CD8-positive, alpha-beta memory T cell (primary cell): Measurements from ENCODE around the gene SPOCK1. TPM values are rescaled to one million over a fixed set of nuclear protein-coding genes. Genes with fewer than 3 reads are reported as not detected.

Experiments
- CTCF ChIA-PET: fragments of 350-600 bp; sonication (Branson Sonifier 250); formaldehyde crosslinking; loops from one replicate; lab custom pipeline; 2021; ENCODE audit warnings: antibody characterized with exemption; lab: Charles Lee
- POLR2A ChIA-PET: fragments of 350-600 bp; sonication (Branson Sonifier 250); formaldehyde crosslinking; loops from one replicate; lab custom pipeline; 2021; ENCODE audit warnings: antibody characterized with exemption; lab: Charles Lee
- DNase-seq, 5 donors: peaks; one replicate each; pipeline versions ENCODE4 v3.0.0 to v3.0.0-alpha.2; 2020 to 2022; ENCODE audit warnings: mixed read lengths in 1 of 5
- H3K27ac ChIP-seq: one replicate; pipeline ENCODE4 v1.7.0; 2013; ENCODE audit warnings: low read depth, mild to moderate bottlenecking, low read length, moderate library complexity
- H3K27me3 ChIP-seq: 2 replicates; pipeline ENCODE4 v1.7.0; 2013; ENCODE audit warnings: low read length, mild to moderate bottlenecking; ENCODE audit not compliant: insufficient read depth, poor library complexity, severe bottlenecking
- H3K36me3 ChIP-seq: 2 replicates; pipeline ENCODE4 v1.7.0; 2013; ENCODE audit warnings: mild to moderate bottlenecking, low read length, moderate library complexity; ENCODE audit not compliant: insufficient read depth
- H3K4me1 ChIP-seq: 2 replicates; pipeline ENCODE4 v1.7.0; 2013; ENCODE audit warnings: mild to moderate bottlenecking, low read length, moderate library complexity; ENCODE audit not compliant: insufficient read depth
- H3K4me3 ChIP-seq: 2 replicates; pipeline ENCODE4 v1.7.0; 2013; ENCODE audit warnings: mild to moderate bottlenecking, low read length
- H3K9me3 ChIP-seq: 2 replicates; pipeline ENCODE4 v1.7.0; 2013; ENCODE audit warnings: mild to moderate bottlenecking, low read length
- H3K27ac Mint-ChIP-seq, 8 donors: one replicate each; pipeline ENCODE4 v1.8.0; 2020 to 2021; ENCODE audit warnings: mixed read lengths in 8 of 8, mild to moderate bottlenecking in 6 of 8, inconsistent platforms in 3 of 8, moderate library complexity in 3 of 8
- H3K27me3 Mint-ChIP-seq, 2 donors: one replicate each; pipeline ENCODE4 v1.8.0; 2020 to 2021; ENCODE audit warnings: mixed read lengths in 2 of 2, mild to moderate bottlenecking in 1 of 2, moderate library complexity in 1 of 2
- H3K36me3 Mint-ChIP-seq, 3 donors: one replicate each; pipeline ENCODE4 v1.8.0; 2020 to 2021; ENCODE audit warnings: mixed read lengths in 3 of 3, inconsistent platforms in 1 of 3, mild to moderate bottlenecking in 1 of 3
- H3K4me1 Mint-ChIP-seq, 3 donors: one replicate each; pipeline ENCODE4 v1.8.0; 2020 to 2021; ENCODE audit warnings: mixed read lengths in 3 of 3, inconsistent platforms in 1 of 3, mild to moderate bottlenecking in 1 of 3
- H3K4me3 Mint-ChIP-seq, 7 donors: one replicate each; pipeline ENCODE4 v1.8.0; 2020 to 2021; ENCODE audit warnings: mixed read lengths in 7 of 7, mild to moderate bottlenecking in 6 of 7, moderate library complexity in 4 of 7, inconsistent platforms in 2 of 7
- H3K9me3 Mint-ChIP-seq, 5 donors: one replicate each; pipeline ENCODE4 v1.8.0; 2020 to 2022; ENCODE audit warnings: mixed read lengths in 5 of 5, mild to moderate bottlenecking in 3 of 5, moderate library complexity in 2 of 5, inconsistent platforms in 1 of 5
- polyA plus RNA-seq: library from polyadenylated mRNA; unstranded; fragments of 300-500 nt; fragmentation: Illumina TruSeq; gene quantifications from one replicate; pipeline ENCODE4 v1.2.3, GENCODE V29; 2021
- total RNA-seq, 2 experiments: library from RNA; stranded (reverse); gene quantifications; one replicate each; pipeline ENCODE4 v1.2.3, GENCODE V29; 2021

Gene SPOCK1
- total and polyA plus RNA-seq, 3 experiments from 2014 or later, result not detected

GRCh38 chr5:137439645-137440044, 59.5 kb downstream of the SPOCK1 start:
- Mint-ChIP-seq H3K27me3 (peaks cover 12 to 24% of the 10 kb centered on the region in 2 donors), H3K9me3 (no peaks in the 10 kb centered on the region), H3K4me3 (no peak overlapping the region), H3K4me1 (no peaks in the 10 kb centered on the region), H3K36me3 (no peaks in the 10 kb centered on the region), H3K27ac (no peak overlapping the region)
- DNase-seq, result no peak
- H3K36me3 ChIP-seq, result no peaks in the 10 kb centered on the region
- POLR2A ChIA-PET, result no interaction called here
- no peaks in the 10 kb centered on the region for H3K27me3 ChIP-seq
- H3K4me3 ChIP-seq, result no peak overlapping the region
- H3K27ac ChIP-seq, result no peak overlapping the region
- H3K4me1 ChIP-seq, result no peaks in the 10 kb centered on the region
- CTCF ChIA-PET, result no interaction called here
- no peaks in the 10 kb centered on the region for H3K9me3 ChIP-seq

- no peak overlapping the region for H3K27ac ChIP-seq
- Mint-ChIP-seq H3K36me3 (no peaks in the 10 kb centered on the region), H3K9me3 (peaks cover 0 to 2% (median 0%) of the 10 kb centered on the region in 5 donors), H3K4me1 (no peaks in the 10 kb centered on the region), H3K27ac (no peak overlapping the region), H3K4me3 (no peak overlapping the region), H3K27me3 (peaks cover 7 to 17% of the 10 kb centered on the region in 2 donors)
- no peaks in the 10 kb centered on the region for H3K36me3 ChIP-seq
- no peak for DNase-seq
- H3K9me3 ChIP-seq, result no peaks in the 10 kb centered on the region
- no peaks in the 10 kb centered on the region for H3K27me3 ChIP-seq
- H3K4me1 ChIP-seq, result no peaks in the 10 kb centered on the region
- no peak overlapping the region for H3K4me3 ChIP-seq
- CTCF ChIA-PET, result no interaction called here
- POLR2A ChIA-PET, result no interaction called here
Observed at GRCh38 chr5:137438932-137439331, 60.2 kb downstream of the SPOCK1 start.

GRCh38 chr5:137437774-137438173, 61.4 kb downstream of the SPOCK1 start:
- H3K27ac Mint-ChIP-seq, result no peak overlapping the region
- H3K36me3 ChIP-seq, result no peaks in the 10 kb centered on the region
- H3K27me3 Mint-ChIP-seq, result peaks cover 8 to 12% of the 10 kb centered on the region in 2 donors
- POLR2A ChIA-PET, result no interaction called here
- CTCF ChIA-PET, result no interaction called here
- no peak overlapping the region for H3K4me3 Mint-ChIP-seq
- H3K9me3 Mint-ChIP-seq, result peaks cover 0 to 2% (median 0%) of the 10 kb centered on the region in 5 donors
- no peak overlapping the region for H3K4me3 ChIP-seq
- H3K27me3 ChIP-seq, result no peaks in the 10 kb centered on the region
- no peak overlapping the region for H3K27ac ChIP-seq
- H3K4me1 Mint-ChIP-seq, result no peaks in the 10 kb centered on the region
- DNase-seq, result no peak
- H3K36me3 Mint-ChIP-seq, result no peaks in the 10 kb centered on the region
- no peaks in the 10 kb centered on the region for H3K4me1 ChIP-seq
- no peaks in the 10 kb centered on the region for H3K9me3 ChIP-seq

- Mint-ChIP-seq H3K9me3 (peaks cover 0 to 6% (median 2%) of the 10 kb centered on the region in 5 donors), H3K27me3 (peaks cover 9 to 10% of the 10 kb centered on the region in 2 donors), H3K4me3 (no peak overlapping the region), H3K4me1 (no peaks in the 10 kb centered on the region), H3K27ac (no peak overlapping the region), H3K36me3 (no peaks in the 10 kb centered on the region)
- Histone ChIP-seq H3K4me3 (no peak overlapping the region), H3K36me3 (no peaks in the 10 kb centered on the region), H3K4me1 (no peaks in the 10 kb centered on the region), H3K27ac (no peak overlapping the region), H3K27me3 (no peaks in the 10 kb centered on the region), H3K9me3 (no peaks in the 10 kb centered on the region)
- no peak for DNase-seq
- ChIA-PET POLR2A (no interaction called here), CTCF (no interaction called here)
Observed at GRCh38 chr5:137433539-137433938, 65.6 kb downstream of the SPOCK1 start.

- no peaks in the 10 kb centered on the region for H3K9me3 ChIP-seq
- Mint-ChIP-seq H3K4me1 (no peaks in the 10 kb centered on the region), H3K4me3 (no peak overlapping the region), H3K36me3 (no peaks in the 10 kb centered on the region), H3K27me3 (peaks cover 4 to 7% of the 10 kb centered on the region in 2 donors), H3K9me3 (peaks cover 0 to 6% (median 2%) of the 10 kb centered on the region in 5 donors), H3K27ac (peak overlapping the region in 1 of 8 donors; percentile 81)
- H3K27me3 ChIP-seq, result no peaks in the 10 kb centered on the region
- H3K36me3 ChIP-seq, result no peaks in the 10 kb centered on the region
- no peak for DNase-seq
- POLR2A ChIA-PET, result no interaction called here
- no peaks in the 10 kb centered on the region for H3K4me1 ChIP-seq
- no peak overlapping the region for H3K4me3 ChIP-seq
- CTCF ChIA-PET, result no interaction called here
- no peak overlapping the region for H3K27ac ChIP-seq
Observed at GRCh38 chr5:137432376-137432775, 66.8 kb downstream of the SPOCK1 start.

GRCh38 chr5:137431051-137431450, 68.1 kb downstream of the SPOCK1 start:
- CTCF ChIA-PET, result no interaction called here
- POLR2A ChIA-PET, result no interaction called here

GRCh38 chr5:137415231-137415681, 83.9 kb downstream of the SPOCK1 start:
- no peak for DNase-seq
- Histone ChIP-seq H3K36me3 (no peaks in the 10 kb centered on the region), H3K27ac (no peak overlapping the region), H3K4me1 (no peaks in the 10 kb centered on the region), H3K27me3 (no peaks in the 10 kb centered on the region), H3K4me3 (no peak overlapping the region), H3K9me3 (no peaks in the 10 kb centered on the region)
- ChIA-PET POLR2A (no interaction called here), CTCF (no interaction called here)
- Mint-ChIP-seq H3K27me3 (no peaks in the 10 kb centered on the region), H3K27ac (no peak overlapping the region), H3K36me3 (no peaks in the 10 kb centered on the region), H3K9me3 (peaks cover 0 to 13% (median 4%) of the 10 kb centered on the region in 5 donors), H3K4me1 (no peaks in the 10 kb centered on the region), H3K4me3 (no peak overlapping the region)

More at GRCh38 chr5:137431051-137431450, 68.1 kb downstream of the SPOCK1 start:
- Mint-ChIP-seq H3K4me3 (no peak overlapping the region), H3K4me1 (no peaks in the 10 kb centered on the region), H3K9me3 (peaks cover 0 to 6% (median 2%) of the 10 kb centered on the region in 5 donors), H3K27me3 (peaks cover 0 to 4% of the 10 kb centered on the region in 2 donors), H3K36me3 (no peaks in the 10 kb centered on the region), H3K27ac (no peak overlapping the region)
- Histone ChIP-seq H3K27ac (no peak overlapping the region), H3K36me3 (no peaks in the 10 kb centered on the region), H3K4me3 (no peak overlapping the region), H3K9me3 (no peaks in the 10 kb centered on the region), H3K27me3 (no peaks in the 10 kb centered on the region), H3K4me1 (no peaks in the 10 kb centered on the region)
- DNase-seq, result no peak

- no peak for DNase-seq
- H3K4me3 ChIP-seq, result no peak overlapping the region
- no peak overlapping the region for H3K27ac ChIP-seq
- H3K36me3 ChIP-seq, result no peaks in the 10 kb centered on the region
- no peaks in the 10 kb centered on the region for H3K4me1 ChIP-seq
- no peaks in the 10 kb centered on the region for H3K27me3 ChIP-seq
- H3K27me3 Mint-ChIP-seq, result peaks cover 0 to under 1% of the 10 kb centered on the region in 2 donors
- no peak overlapping the region for H3K4me3 Mint-ChIP-seq
- peaks cover 0 to 13% (median 4%) of the 10 kb centered on the region in 5 donors for H3K9me3 Mint-ChIP-seq
- no peaks in the 10 kb centered on the region for H3K36me3 Mint-ChIP-seq
- ChIA-PET CTCF (no interaction called here), POLR2A (no interaction called here)
- H3K4me1 Mint-ChIP-seq, result no peaks in the 10 kb centered on the region
- no peaks in the 10 kb centered on the region for H3K9me3 ChIP-seq
- no peak overlapping the region for H3K27ac Mint-ChIP-seq
Observed at GRCh38 chr5:137414112-137414755, 84.9 kb downstream of the SPOCK1 start.
